Natural killer cell treated with Interleukin-12 subunit alpha and Interleukin-12 subunit beta and Interleukin-15 and Interleukin-18, amount 100 ng/mL, for 72 hours (primary cell): ENCODE data around the gene PRDM1. TPM values are rescaled to one million over a fixed set of nuclear protein-coding genes. Genes with fewer than 3 reads are reported as not detected.

Experiments used
- ATAC-seq, 2 donors: fragments of 150-1000 bp; cut with Tn5 transposase in 1 of 2; sonication (Bioruptor Pico), chemical (Tn5 transposase) in 1 of 2; 2 replicates each; pipeline ENCODE4 v1.10.0; 2021
- DNase-seq: peaks from one replicate; pipeline ENCODE4 v3.0.0; 2022; ENCODE audit warnings: low spot score
- H3K27ac Mint-ChIP-seq, 2 donors: 1 replicate in 1 of 2; 2 replicates in 1 of 2; pipeline ENCODE4 v1.8.0; 2022; ENCODE audit warnings: mixed read lengths in 2 of 2, mild to moderate bottlenecking in 1 of 2, moderate library complexity in 1 of 2
- H3K27me3 Mint-ChIP-seq, 2 donors: 1 replicate in 1 of 2; 2 replicates in 1 of 2; pipeline ENCODE4 v1.8.0; 2022; ENCODE audit warnings: mixed read lengths in 2 of 2
- H3K36me3 Mint-ChIP-seq: one replicate; pipeline ENCODE4 v1.8.0; 2022; ENCODE audit warnings: mixed read lengths
- H3K4me1 Mint-ChIP-seq, 2 donors: 1 replicate in 1 of 2; 2 replicates in 1 of 2; pipeline ENCODE4 v1.8.0; 2022; ENCODE audit warnings: low read depth in 2 of 2, mixed read lengths in 2 of 2, mild to moderate bottlenecking in 1 of 2
- H3K4me3 Mint-ChIP-seq: one replicate; pipeline ENCODE4 v1.8.0; 2022; ENCODE audit warnings: mixed read lengths
- H3K9me3 Mint-ChIP-seq: 2 replicates; pipeline ENCODE4 v1.8.0; 2022; ENCODE audit warnings: mixed read lengths
- total RNA-seq, 2 donors: library from RNA; stranded (reverse); gene quantifications; one replicate each; pipeline ENCODE4 v1.2.3, GENCODE V29; 2022

PRDM1 gene
- total RNA-seq, 2 donors from 2014 or later: 174 to 192 TPM

DNA sequence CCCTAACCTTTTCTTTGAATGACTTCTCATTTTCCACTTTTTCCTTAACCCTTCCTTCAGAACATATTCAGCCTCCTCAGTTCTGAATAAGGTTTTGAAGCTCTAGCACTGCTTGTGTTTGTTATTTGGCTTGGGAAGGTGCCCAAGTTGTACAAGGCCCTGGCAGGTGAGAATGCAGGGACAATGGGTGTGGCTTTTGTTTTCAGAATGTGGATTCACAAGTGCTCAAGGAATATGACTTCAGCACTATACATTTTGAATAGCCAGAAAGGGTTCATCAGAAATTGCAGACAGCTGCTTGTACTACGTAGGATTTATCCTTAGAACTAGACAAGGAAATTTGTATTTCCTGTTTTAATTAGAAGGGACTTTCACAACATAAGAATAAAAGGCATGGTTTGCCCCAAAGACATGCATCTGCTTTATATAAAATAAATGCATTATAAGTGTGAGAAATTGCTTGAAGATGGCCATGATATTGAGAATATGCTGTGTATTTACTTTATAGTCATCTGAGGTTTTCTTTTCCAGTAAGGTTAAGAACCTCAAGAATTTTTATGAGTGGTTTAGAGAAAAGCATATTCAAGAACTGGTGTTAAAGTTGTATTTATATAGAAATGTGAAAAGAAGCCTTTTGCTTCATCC lies 29.3 kb upstream of the PRDM1 start:
- no peaks in the 10 kb centered on the region for H3K27me3 Mint-ChIP-seq
- no peaks in the 10 kb centered on the region for H3K9me3 Mint-ChIP-seq
- no peak overlapping the region for H3K27ac Mint-ChIP-seq
- ATAC-seq (no peak), DNase-seq (no peak)
- H3K36me3 Mint-ChIP-seq: no peaks in the 10 kb centered on the region
- H3K4me3 Mint-ChIP-seq: no peak overlapping the region
- no peaks in the 10 kb centered on the region for H3K4me1 Mint-ChIP-seq

DNA sequence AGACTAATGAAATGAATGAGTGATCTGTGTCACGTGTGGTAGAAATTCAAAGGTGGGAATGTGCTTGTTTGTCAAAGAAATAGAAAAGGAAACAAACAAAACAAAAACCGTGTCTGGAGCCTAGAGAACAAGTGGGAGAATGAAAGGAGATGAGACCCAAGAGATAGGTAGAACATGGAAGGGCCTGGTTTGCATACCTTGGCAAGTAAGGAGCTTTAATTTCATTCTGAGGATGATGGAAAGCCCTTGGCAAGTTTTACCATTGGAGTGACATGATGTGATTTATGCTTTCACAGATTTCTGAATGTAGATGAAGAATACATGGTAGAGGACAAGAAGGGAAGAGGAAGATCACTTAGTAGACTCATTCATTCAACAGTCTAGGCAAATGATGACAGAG lies 26.8 kb upstream of the PRDM1 start:
- no peaks in the 10 kb centered on the region for H3K27me3 Mint-ChIP-seq
- no peaks in the 10 kb centered on the region for H3K4me1 Mint-ChIP-seq
- H3K4me3 Mint-ChIP-seq: no peak overlapping the region
- no peaks in the 10 kb centered on the region for H3K36me3 Mint-ChIP-seq
- no peaks in the 10 kb centered on the region for H3K9me3 Mint-ChIP-seq
- no peak for ATAC-seq
- DNase-seq: no peak
- H3K27ac Mint-ChIP-seq: no peak overlapping the region

DNA sequence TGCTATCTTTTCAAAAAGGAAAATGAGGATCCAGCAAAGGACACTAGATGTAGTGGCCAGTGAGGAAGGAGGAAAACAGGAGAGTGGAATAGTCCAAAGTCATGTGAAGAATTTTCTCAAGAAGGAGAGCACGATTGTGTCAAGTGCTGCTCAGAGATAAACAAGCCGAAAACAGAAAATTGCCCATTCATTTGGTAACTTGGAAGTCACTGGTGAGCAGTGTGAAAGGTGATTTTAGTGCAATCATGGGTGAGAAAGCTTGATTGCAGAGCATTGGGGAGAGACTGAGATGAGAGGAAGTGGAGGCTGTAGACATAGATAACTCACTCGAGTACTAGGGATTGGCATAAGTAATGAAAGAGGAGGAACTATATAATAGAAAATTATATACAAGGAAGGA lies 26.0 kb upstream of the PRDM1 start:
- no peak overlapping the region for H3K4me3 Mint-ChIP-seq
- no peak for DNase-seq

DNA sequence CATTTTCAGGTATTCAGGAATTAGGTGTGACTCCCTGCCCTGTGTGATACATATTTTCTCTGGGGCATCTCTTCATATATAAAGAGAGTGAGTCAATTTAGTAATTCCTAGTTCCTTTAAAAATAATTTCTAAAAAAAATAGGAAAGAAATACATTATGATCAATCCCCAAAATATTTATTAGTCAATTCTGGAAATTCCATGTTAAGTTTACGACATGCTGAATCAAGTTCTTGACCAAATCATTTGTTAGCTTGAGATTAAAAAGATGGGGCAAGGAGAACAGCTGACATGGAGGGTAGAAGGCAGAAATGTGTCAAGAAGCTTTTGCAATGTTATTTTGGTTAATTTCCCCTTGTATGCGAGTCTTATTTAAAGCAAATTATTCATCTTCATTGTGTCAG lies 22.7 kb upstream of the PRDM1 start:
- H3K27me3 Mint-ChIP-seq: no peaks in the 10 kb centered on the region
- H3K4me1 Mint-ChIP-seq: no peaks in the 10 kb centered on the region
- no peaks in the 10 kb centered on the region for H3K36me3 Mint-ChIP-seq
- H3K4me3 Mint-ChIP-seq: no peak overlapping the region
- no peaks in the 10 kb centered on the region for H3K9me3 Mint-ChIP-seq
- ATAC-seq (no peak), DNase-seq (no peak)
- H3K27ac Mint-ChIP-seq: no peak overlapping the region

More for the DNA sequence above, 26.0 kb upstream of the PRDM1 start:
- Mint-ChIP-seq H3K36me3 (no peaks in the 10 kb centered on the region), H3K9me3 (no peaks in the 10 kb centered on the region), H3K27me3 (no peaks in the 10 kb centered on the region), H3K27ac (no peak overlapping the region), H3K4me1 (no peaks in the 10 kb centered on the region)
- ATAC-seq: no peak

DNA sequence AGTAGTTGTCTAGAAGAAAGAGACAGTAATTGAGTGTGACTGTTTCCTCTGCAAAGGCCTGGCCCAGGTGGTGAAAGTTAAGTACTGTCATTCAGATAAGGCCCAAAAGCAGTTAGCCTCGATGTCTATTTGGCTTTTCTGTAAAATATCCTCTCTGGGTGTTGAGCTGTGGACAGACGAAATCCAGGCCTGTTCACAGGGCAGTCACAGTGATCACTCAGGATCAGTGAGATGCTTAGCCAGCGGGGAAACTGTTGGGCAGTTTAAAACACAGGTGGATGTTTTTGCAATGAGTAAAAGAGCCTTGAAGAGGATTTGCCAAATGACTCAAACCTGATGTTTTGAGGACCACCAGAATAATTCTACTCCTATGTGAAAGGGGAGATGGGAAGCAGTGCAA lies 22.0 kb upstream of the PRDM1 start:
- Mint-ChIP-seq H3K4me3 (no peak overlapping the region), H3K27ac (no peak overlapping the region), H3K27me3 (no peaks in the 10 kb centered on the region), H3K36me3 (no peaks in the 10 kb centered on the region), H3K4me1 (no peaks in the 10 kb centered on the region), H3K9me3 (no peaks in the 10 kb centered on the region)
- DNase-seq (no peak), ATAC-seq (no peak)

DNA sequence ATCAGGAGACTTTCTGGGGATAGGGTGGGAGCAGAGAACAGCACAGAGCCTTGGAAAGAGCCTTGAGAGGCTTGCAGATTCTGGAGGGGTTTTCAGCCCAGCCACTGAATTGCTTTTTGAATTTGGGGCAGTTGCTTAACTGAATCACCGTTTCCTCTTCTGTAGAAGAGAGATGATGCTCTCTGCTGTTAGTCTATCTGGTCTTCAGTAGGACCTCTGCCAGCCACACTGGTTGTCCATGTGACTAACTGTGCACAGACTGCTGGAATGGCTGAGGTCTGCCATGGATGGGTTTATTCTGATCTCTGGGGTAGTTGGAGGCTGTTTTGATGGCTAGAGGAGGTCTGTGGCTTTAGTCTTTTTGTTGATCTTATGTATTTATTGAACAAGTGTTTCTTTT lies 21.4 kb upstream of the PRDM1 start:
- Mint-ChIP-seq H3K9me3 (no peaks in the 10 kb centered on the region), H3K4me1 (no peaks in the 10 kb centered on the region), H3K4me3 (no peak overlapping the region), H3K27me3 (peaks cover 0 to under 1% of the 10 kb centered on the region in 2 donors), H3K27ac (no peak overlapping the region), H3K36me3 (no peaks in the 10 kb centered on the region)
- ATAC-seq: no peak
- no peak for DNase-seq

DNA sequence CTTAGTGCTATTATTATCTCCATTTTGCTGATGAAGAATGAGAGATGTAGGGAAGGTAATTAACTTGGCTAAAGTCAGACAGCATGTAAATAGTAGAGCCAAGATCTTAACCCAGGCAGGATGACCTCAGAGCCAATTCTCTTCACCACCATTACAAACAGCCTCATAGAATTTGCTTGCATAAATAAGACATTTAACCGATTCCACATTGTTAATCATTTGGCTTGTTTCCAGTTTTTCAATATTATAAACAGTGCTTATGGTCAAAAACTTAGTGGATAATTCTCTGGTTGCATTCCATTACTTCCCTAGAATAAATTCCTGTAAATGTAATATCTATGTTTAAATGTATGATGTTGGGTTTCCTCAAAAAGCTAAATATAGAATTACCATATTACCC lies 19.1 kb upstream of the PRDM1 start:
- Mint-ChIP-seq H3K27ac (no peak overlapping the region), H3K4me3 (no peak overlapping the region), H3K36me3 (no peaks in the 10 kb centered on the region), H3K27me3 (peaks cover 0 to 3% of the 10 kb centered on the region in 2 donors), H3K9me3 (no peaks in the 10 kb centered on the region), H3K4me1 (no peaks in the 10 kb centered on the region)
- DNase-seq: no peak
- ATAC-seq: no peak

DNA sequence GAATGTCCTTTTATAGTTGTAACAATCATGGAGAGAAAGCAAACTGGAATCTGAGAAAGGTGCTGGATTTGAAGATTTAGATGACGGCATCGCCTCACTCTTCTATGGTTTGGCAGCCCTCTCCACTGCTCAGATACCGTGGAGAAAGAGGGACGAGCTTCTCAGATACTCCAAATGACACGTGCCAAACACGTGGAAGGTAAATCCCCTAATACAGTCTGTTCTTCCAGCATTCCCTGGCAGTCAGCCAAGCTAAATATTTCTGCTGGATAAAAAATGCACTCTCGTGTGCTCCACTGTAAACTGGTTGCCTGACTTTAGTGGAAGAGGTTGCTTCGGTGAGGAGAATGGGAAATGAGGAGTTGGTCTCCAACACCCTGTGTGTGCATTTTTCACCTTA lies 16.7 kb upstream of the PRDM1 start:
- Mint-ChIP-seq H3K27ac (no peak overlapping the region), H3K4me3 (no peak overlapping the region), H3K36me3 (no peaks in the 10 kb centered on the region), H3K9me3 (no peaks in the 10 kb centered on the region), H3K4me1 (no peaks in the 10 kb centered on the region), H3K27me3 (peaks cover 0 to 3% of the 10 kb centered on the region in 2 donors)
- ATAC-seq (no peak), DNase-seq (no peak)

DNA sequence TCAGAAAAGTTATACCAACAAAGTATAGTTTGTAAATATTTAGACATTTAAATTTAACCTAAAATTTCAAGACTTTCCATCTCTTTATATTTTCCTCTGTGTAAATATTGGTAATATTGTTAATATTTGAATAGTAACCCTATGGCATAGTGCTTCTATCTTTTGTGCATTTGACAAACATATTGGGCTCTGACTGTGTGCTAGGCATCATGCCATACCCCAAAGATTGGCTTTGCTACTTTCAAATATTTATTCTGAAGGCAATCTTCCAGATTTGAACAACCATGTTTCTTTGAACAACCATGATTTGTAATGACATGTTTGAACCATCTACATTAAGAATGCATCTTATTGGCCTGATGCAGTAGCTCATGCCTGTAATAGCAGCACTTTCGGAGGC lies 15.5 kb upstream of the PRDM1 start:
- H3K9me3 Mint-ChIP-seq: no peaks in the 10 kb centered on the region
- H3K4me1 Mint-ChIP-seq: no peaks in the 10 kb centered on the region
- no peak overlapping the region for H3K27ac Mint-ChIP-seq
- no peaks in the 10 kb centered on the region for H3K36me3 Mint-ChIP-seq
- no peak for ATAC-seq
- no peak overlapping the region for H3K4me3 Mint-ChIP-seq
- DNase-seq: no peak
- peaks cover 0 to 3% of the 10 kb centered on the region in 2 donors for H3K27me3 Mint-ChIP-seq

DNA sequence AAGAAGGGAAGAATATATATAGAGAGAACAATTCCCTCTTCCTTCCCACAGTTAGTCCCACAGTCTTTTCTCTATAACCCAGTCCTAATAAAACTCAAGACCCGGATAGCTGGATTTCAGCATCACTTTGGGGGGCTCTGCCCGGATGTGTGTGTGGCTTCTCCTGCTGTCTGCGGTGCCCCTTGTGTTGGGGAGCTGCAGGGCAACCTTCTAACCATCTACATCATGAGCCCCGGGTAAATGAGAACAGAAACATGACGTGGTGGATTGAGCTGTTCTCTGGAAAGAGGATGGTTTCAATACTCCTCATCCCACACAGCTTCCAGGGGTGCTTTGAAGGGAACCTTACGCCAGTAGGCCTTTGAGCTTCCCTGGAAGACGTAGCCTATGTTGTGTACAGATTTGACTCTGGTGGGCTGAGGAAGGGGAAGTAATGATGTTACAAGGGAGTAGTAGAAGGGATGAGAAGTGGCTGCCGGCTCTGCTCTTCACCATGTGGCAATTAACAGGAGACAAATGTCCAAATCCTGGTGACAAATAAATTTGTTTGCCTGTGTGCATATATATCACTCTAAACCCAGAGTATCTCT lies 13.5 kb upstream of the PRDM1 start:
- Mint-ChIP-seq H3K9me3 (no peaks in the 10 kb centered on the region), H3K4me1 (no peaks in the 10 kb centered on the region), H3K27me3 (peaks cover 0 to 3% of the 10 kb centered on the region in 2 donors), H3K27ac (no peak overlapping the region), H3K36me3 (no peaks in the 10 kb centered on the region), H3K4me3 (no peak overlapping the region)
- ATAC-seq: no peak
- no peak for DNase-seq

DNA sequence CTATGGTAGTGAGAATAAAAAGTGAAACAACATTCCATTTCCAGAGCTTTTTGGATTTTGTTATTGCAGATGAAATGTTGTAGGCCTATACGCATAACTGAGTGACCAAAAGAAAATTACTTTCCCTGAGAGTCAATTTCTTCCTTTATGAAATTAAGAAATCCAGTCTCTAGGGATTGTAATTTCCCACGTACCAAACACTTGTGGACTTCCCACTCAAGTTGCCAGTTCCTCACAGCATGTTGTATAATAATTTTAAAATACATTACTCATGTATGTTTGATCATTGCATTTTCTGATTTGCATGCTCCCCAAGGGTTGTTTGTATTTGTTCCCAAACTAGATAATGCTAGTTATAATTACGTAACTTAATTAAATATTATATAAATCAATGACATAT lies 12.0 kb upstream of the PRDM1 start:
- H3K27ac Mint-ChIP-seq: no peak overlapping the region
- no peaks in the 10 kb centered on the region for H3K9me3 Mint-ChIP-seq
- no peak for ATAC-seq
- H3K36me3 Mint-ChIP-seq: no peaks in the 10 kb centered on the region
- DNase-seq: no peak
- H3K4me3 Mint-ChIP-seq: no peak overlapping the region
- H3K4me1 Mint-ChIP-seq: no peaks in the 10 kb centered on the region
- peaks cover 0 to 3% of the 10 kb centered on the region in 2 donors for H3K27me3 Mint-ChIP-seq

DNA sequence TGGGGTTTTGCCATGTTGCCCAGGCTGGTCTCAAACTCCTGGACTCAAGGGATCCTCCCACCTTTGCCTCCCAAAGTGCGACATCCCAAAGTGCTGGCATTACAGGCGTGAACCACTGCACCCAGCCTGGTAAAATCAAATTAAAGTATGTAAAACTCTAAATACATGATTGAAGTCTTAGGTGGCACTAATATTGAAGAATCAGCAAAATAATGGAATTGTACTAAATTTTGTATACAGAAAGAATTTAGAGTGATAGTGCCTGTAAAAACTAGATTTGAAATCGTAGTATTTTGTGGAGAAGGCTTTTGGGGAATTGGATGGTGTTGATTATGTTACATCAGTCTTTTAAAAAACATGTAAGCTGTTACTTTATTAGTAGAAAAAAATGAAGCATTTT lies 10.0 kb upstream of the PRDM1 start:
- Mint-ChIP-seq H3K4me3 (no peak overlapping the region), H3K4me1 (no peaks in the 10 kb centered on the region), H3K27me3 (no peaks in the 10 kb centered on the region), H3K9me3 (no peaks in the 10 kb centered on the region), H3K27ac (no peak overlapping the region), H3K36me3 (no peaks in the 10 kb centered on the region)
- DNase-seq (no peak), ATAC-seq (no peak)

DNA sequence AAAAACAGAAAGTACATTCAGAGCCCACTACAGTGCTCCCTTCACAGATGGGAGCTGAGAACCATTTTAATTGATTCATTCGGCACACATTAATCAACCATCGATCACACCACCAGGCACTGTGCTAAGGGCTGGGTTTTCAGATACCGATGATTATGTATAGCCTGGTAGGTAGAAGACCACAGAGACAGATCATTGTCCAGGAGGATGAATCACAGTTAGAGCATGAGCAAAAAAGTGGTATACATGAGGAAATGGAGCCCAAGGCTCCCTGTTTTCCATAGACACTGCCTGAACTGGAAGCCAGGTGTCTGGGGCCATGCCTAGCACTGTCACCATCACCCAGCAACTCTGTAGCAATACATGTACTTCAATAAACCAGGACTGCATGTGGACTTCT lies 9.0 kb upstream of the PRDM1 start:
- no peaks in the 10 kb centered on the region for H3K4me1 Mint-ChIP-seq
- H3K27me3 Mint-ChIP-seq: no peaks in the 10 kb centered on the region
- H3K27ac Mint-ChIP-seq: no peak overlapping the region
- no peaks in the 10 kb centered on the region for H3K36me3 Mint-ChIP-seq
- H3K4me3 Mint-ChIP-seq: no peak overlapping the region
- ATAC-seq: no peak
- no peak for DNase-seq
- no peaks in the 10 kb centered on the region for H3K9me3 Mint-ChIP-seq

DNA sequence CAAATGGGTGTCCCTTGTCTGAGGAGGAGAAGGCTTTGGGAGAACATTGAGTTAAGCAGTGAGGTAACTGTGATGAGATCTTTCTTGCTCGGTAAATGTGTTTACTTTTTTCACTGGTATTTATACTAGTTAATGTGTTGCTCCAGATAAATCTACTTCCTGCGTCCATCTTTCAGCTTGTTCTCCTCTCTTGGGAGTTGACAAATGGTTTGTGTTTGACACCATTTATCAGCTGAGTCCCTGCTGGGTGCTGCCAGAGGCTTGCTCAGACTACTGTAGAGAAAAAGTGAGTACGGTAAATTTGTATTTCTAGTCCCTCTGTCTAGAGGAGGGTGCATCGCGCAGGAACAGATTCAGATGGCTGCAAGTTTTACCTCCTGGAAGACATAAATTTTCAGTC lies 8.3 kb upstream of the PRDM1 start:
- no peaks in the 10 kb centered on the region for H3K9me3 Mint-ChIP-seq
- ATAC-seq: no peak

More for the DNA sequence above, 8.3 kb upstream of the PRDM1 start:
- Mint-ChIP-seq H3K27me3 (no peaks in the 10 kb centered on the region), H3K36me3 (no peaks in the 10 kb centered on the region), H3K4me1 (peaks cover 4 to 5% of the 10 kb centered on the region in 2 donors), H3K27ac (peak overlapping the region in 1 of 2 donors; percentile 29), H3K4me3 (no peak overlapping the region)
- DNase-seq: no peak
